ENCODE results near the gene TEPSIN. TPM values are rescaled to one million over a fixed set of nuclear protein-coding genes. Genes with fewer than 3 reads are reported as not detected.

Gene TEPSIN
- polyA plus RNA-seq, 1 donor from 2014 or later = 50.0 TPM

- Histone ChIP-seq H3K9ac (ENCODE audit: low read length) (no peak overlapping the region), H3K4me3 (ENCODE audit: low read length) (no peak overlapping the region), H3K9me2 (ENCODE audit: insufficient read depth, low read length) (no peaks in the 10 kb centered on the region), H3K27me3 (ENCODE audit: insufficient read depth, low read depth, low read length) (no peaks in the 10 kb centered on the region), H2AFZ (ENCODE audit: low read depth, low read length) (no peak overlapping the region), H3F3A (ENCODE audit: insufficient read depth, low read length, poor library complexity, severe bottlenecking) (no peaks in the 10 kb centered on the region), H3K79me2 (replicated peaks; ENCODE audit: insufficient read depth, low read length) (peaks cover 5% of the 10 kb centered on the region), H3K36me3 (ENCODE audit: insufficient read depth, low read length) (no peaks in the 10 kb centered on the region), H3K4me2 (ENCODE audit: low read length) (no peak overlapping the region), H4K20me1 (ENCODE audit: insufficient read depth) (no peaks in the 10 kb centered on the region), H3K9me3 (ENCODE audit: low read length) (no peaks in the 10 kb centered on the region), H3K27ac (ENCODE audit: low read length) (no peak overlapping the region)
- TF ChIP-seq SMC3 (conservative IDR thresholded peaks at IDR 0.05; ENCODE audit: poor library complexity) = no peak
- TF ChIP-seq POLR2AphosphoS5 (IDR thresholded peaks at IDR 0.05) = no peak
- TF ChIP-seq CTCF (IDR thresholded peaks at IDR 0.05; ENCODE audit: poor library complexity, severe bottlenecking) = no peak
- TF ChIP-seq TAF1 (IDR thresholded peaks at IDR 0.05; ENCODE audit: low read depth) = no peak
- no peak for TF ChIP-seq EZH2 (IDR thresholded peaks at IDR 0.05; ENCODE audit: borderline replicate concordance, insufficient read depth, low read length, poor library complexity, severe bottlenecking)
- TF ChIP-seq RAD21 (conservative IDR thresholded peaks at IDR 0.05) = no peak
- TF ChIP-seq REST (IDR thresholded peaks at IDR 0.05; ENCODE audit: borderline replicate concordance) = no peak
- TF ChIP-seq MXI1 (conservative IDR thresholded peaks at IDR 0.05; ENCODE audit: poor library complexity, severe bottlenecking) = no peak
- TF ChIP-seq EP300 (conservative IDR thresholded peaks at IDR 0.05; ENCODE audit: poor library complexity, severe bottlenecking) = no peak
Observed at GRCh38 chr17:81287152-81287551, 48.3 kb upstream of the TEPSIN start.

- H3F3A ChIP-seq (ENCODE audit: insufficient read depth, low read length, poor library complexity, severe bottlenecking) = no peaks in the 10 kb centered on the region
- H3K27ac ChIP-seq (ENCODE audit: low read length) = no peak overlapping the region
- no peaks in the 10 kb centered on the region for H3K9me2 ChIP-seq (ENCODE audit: insufficient read depth, low read length)
Observed at GRCh38 chr17:81286491-81287145, 47.8 kb upstream of the TEPSIN start.

More at GRCh38 chr17:81286491-81287145, 47.8 kb upstream of the TEPSIN start:
- Histone ChIP-seq H3K9ac (ENCODE audit: low read length) (no peak overlapping the region), H3K9me3 (ENCODE audit: low read length) (no peaks in the 10 kb centered on the region), H3K36me3 (ENCODE audit: insufficient read depth, low read length) (no peaks in the 10 kb centered on the region), H3K4me3 (ENCODE audit: low read length) (no peak overlapping the region), H3K27me3 (ENCODE audit: insufficient read depth, low read depth, low read length) (no peaks in the 10 kb centered on the region), H2AFZ (ENCODE audit: low read depth, low read length) (no peak overlapping the region), H3K4me2 (ENCODE audit: low read length) (no peak overlapping the region), H4K20me1 (ENCODE audit: insufficient read depth) (no peaks in the 10 kb centered on the region), H3K79me2 (replicated peaks; ENCODE audit: insufficient read depth, low read length) (peaks cover 5% of the 10 kb centered on the region)
- TF ChIP-seq MXI1 (conservative IDR thresholded peaks at IDR 0.05; ENCODE audit: poor library complexity, severe bottlenecking) = no peak
- TF ChIP-seq EP300 (conservative IDR thresholded peaks at IDR 0.05; ENCODE audit: poor library complexity, severe bottlenecking) = no peak
- TF ChIP-seq REST (IDR thresholded peaks at IDR 0.05; ENCODE audit: borderline replicate concordance) = no peak
- no peak for TF ChIP-seq POLR2AphosphoS5 (IDR thresholded peaks at IDR 0.05)
- TF ChIP-seq RAD21 (conservative IDR thresholded peaks at IDR 0.05) = no peak
- TF ChIP-seq SMC3 (conservative IDR thresholded peaks at IDR 0.05; ENCODE audit: poor library complexity) = no peak
- no peak for TF ChIP-seq CTCF (IDR thresholded peaks at IDR 0.05; ENCODE audit: poor library complexity, severe bottlenecking)
- TF ChIP-seq EZH2 (IDR thresholded peaks at IDR 0.05; ENCODE audit: borderline replicate concordance, insufficient read depth, low read length, poor library complexity, severe bottlenecking) = no peak
- no peak for TF ChIP-seq TAF1 (IDR thresholded peaks at IDR 0.05; ENCODE audit: low read depth)
